Activated CD8-positive, alpha-beta memory T cell treated with anti-CD3 and anti-CD28 coated beads, Interleukin-2, amount 50 U/mL, for 24 hours (primary cell): ENCODE results near the gene SRY.
"Not testable (repeated sequence)": the region's sequence is repeated elsewhere in the genome, so short reads cannot be mapped to it uniquely, and the experiment has no call there.

Source experiments
- DNase-seq: peaks from one replicate; pipeline ENCODE4 v3.0.0-alpha.2; 2020; ENCODE audit errors: extremely low read depth

Gene SRY

DNA sequence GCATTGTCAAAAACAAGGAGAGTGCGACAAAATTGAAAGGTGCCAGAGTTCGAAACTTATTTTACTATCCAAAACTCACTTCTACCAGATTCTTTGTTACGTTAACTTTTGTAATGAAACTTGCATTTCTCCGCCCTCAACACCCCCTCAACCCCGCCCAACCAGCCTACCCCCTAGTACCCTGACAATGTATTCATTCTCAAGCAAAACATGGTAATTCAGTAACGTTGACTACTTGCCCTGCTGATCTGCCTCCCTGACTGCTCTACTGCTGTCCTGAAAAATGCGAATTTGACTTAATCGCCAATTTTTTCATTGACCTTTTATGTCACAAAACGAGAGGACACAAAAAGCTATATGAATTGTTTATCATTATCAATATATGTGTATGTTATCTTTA lies at the start of gene SRY:
TSS of gene SRY (minus strand) at position 83 of the 400 bp plus-strand sequence. CDS start at position 4, 79 bp downstream.
- DNase-seq = no peak

DNA sequence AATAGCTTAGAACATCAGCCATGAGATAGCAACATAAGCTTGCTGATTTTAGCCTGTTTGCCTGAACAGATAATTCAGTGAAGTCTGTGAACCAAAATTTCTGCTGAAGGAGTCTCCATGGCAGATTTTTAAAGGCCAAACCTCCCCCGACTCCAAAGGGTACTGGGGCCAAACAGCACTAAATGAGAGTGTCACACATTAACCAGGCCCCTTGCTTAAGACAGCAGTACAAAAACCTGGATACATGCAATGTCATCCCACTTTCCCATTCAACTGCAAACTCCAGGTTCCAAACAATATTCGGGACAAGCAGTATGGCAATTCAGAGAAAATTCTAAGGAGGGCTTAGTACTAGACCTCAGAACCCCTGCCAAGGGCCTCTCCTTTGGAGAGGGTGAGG lies 49.6 kb upstream of the SRY start:
- no peak for DNase-seq

DNA sequence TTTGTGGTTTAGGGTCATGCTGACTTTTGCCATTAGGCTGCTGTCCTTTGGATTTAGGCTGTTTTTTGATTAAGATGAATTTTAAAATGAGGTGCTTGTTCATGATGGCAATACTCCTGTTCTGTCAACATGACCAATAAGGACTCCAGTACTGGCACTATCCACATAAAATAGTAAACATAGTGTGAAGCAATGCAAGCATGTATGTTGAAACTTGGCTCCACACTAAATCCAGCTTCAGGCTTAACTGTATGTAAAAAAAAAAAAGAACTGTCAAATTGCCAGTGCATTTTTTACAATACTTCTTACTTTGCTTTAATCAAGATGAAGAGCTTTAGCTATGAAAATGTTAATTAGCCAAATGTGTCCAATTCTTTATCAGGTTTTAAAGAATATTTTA lies 47.7 kb upstream of the SRY start:
- DNase-seq = no peak

DNA sequence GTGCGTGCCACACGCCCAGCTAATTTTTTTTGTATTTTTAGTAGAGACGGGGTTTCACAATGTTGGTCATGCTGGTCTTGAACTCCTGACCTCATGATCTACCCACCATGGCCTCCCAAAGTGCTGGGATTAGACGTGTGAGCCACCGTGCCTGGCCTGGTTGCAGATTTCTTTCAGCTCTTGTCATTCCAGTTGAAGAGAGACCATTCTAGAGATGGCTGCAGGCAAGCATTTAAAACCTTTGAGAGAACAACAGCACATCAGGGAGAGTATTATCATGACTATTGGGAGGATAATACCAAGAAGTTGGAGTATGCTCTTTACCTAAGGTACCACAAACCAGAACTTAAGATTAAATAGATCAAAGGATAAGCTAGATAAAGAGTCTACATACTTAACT lies 41.0 kb upstream of the SRY start:
- DNase-seq = no peak

DNA sequence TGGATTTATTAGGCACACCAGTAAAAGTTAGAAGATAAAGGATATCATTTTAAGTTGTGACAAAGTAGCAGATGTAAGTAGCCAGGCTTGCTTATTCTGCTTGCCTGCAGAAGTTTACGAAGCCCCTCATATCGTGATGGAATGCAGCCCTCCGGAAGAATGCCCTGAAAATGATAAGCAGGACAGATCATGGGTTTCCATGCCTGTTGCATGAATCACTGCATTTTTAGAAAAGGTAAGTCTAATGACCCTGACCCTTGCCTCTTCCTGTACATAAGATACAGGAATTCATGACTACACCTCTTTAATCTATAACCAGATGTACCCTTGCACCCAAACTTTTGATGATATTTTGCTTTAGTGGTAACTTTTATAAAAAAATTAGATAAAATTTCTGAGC lies 37.0 kb upstream of the SRY start:
- DNase-seq = no peak

DNA sequence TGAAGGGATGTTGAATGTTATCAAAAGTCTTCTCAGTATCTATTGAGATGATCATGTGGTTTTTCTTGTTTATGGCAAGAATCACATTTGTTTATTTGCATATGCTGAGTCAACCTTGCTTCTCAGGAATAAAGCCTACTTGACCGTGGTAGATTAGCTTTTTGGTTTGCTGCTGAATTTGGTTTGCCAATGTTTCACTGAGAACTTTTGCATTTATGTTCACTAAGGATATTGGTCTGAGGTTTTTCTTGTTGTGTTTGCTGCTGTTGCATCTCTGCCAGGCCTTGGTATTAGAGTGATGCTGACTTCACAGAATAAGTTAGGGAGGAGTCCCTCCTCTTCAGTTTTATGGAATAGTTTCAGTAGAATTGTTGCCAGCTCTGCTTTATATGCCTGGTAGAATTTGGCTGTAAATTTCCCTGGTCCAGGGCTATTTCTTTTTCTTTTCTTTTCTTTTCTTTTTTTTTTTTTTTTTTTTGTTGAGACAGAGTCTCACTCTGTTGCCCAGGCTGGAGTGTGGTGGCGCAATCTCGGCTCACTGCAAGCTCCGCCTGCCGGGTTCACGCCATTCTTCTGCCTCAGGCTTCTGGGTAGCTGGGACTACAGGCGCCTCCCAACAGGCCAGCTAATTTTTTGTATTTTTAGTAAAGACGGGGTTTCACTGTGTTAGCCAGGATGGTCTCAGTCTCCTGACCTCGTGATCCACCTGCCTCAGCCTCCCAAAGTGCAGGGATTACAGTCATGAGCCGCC lies 29.8 kb upstream of the SRY start:
- not testable (repeated sequence) for DNase-seq

DNA sequence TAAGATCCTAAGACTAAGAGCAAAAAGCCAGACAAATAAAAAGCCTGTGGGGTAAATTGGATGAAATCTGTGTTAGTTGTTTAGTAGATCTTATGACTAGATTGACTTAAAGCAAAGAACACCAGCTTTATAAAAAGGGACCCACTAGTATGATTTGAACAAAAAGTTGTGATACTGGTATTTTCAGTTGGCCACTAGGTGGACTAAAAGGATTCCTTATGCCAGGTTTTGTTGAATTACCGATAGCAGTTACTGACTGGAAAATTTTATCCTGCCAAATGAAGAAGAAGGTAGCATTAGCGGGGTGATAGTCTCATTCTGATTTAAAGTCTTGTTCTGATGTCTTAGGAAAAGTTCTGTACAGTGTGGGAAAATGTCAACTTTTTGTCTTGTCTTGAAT lies 12.8 kb upstream of the SRY start:
- DNase-seq = no peak

DNA sequence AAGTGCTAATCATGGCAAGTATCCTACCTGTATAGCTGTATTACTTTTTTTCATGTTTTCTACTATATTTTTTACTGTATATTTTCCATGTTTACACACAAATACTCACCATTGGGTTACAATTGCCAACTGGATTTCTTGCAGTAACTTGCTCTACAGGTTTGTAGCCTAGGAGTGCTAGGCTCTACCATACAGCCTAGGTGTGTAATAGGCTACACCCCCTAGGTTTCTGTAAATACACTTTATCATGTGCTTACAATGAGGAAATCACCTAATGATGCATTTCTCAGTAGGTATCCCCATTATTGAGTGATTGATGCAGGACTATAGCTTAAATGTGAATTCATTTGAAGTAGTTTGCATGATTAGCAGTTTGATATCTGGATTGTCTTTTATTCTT lies 10.5 kb upstream of the SRY start:
- DNase-seq = no peak

DNA sequence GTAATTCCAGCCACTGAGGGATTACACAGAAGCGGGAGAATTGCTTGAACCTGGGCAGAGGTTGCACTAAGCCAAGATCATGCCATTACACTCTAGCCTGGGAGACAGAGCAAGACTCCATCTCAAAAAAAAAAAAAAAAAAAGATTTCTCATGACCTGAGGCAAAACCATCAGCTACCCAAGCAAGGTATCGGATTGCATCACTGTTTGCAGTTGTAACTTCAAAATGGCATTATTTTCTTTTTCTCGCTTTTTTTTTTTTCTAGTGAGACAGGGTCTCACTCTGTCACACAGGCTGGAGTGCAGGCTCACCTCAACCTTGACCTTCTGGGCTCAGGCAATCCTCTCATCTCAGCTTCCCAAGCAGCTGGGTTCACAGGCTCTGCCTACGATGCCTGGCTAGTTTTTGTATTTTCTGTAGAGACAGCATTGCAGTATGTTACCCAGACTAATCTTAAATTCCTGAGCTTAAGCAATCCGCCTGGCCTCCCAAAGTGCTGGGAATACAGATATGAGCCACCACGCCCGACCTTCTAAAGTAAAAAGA lies 9.6 kb upstream of the SRY start:
- DNase-seq = no peak

DNA sequence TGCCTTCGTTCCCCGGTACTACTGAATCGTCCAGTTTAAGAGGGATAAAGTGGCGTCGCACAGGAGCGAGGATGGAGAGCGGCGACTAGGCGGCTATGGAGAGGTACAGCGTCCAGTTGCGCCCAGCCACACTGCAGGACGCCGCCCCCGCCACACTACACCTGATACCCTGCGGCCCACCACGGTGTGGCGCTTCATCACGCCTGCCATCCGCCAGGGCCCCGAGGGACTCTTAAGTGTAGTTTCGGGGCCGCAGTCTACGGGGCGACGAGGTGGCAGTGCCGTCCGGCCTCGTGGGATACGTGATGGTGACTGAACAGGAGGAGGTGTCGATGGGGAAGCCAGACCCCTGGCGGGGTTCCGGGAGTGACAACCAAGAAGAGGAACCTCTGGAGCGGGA lies 2.3 kb upstream of the SRY start:
- no peak for DNase-seq

DNA sequence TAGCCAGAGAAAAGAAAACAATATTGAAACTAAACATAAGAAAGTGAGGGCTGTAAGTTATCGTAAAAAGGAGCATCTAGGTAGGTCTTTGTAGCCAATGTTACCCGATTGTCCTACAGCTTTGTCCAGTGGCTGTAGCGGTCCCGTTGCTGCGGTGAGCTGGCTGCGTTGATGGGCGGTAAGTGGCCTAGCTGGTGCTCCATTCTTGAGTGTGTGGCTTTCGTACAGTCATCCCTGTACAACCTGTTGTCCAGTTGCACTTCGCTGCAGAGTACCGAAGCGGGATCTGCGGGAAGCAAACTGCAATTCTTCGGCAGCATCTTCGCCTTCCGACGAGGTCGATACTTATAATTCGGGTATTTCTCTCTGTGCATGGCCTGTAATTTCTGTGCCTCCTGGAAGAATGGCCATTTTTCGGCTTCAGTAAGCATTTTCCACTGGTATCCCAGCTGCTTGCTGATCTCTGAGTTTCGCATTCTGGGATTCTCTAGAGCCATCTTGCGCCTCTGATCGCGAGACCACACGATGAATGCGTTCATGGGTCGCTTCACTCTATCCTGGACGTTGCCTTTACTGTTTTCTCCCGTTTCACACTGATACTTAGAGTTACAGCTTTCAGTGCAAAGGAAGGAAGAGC lies 488 bp downstream of the SRY start:
- no peak for DNase-seq
